NCI-H1092 (cell line): ENCODE data around the gene MRPL58.

ENCODE experiments used
- DNase-seq: peaks from one replicate; lab custom pipeline; 2025; lab: John Stamatoyannopoulos, UW

MRPL58 gene

GRCh38 chr17:75046407-75047289 is 34.2 kb downstream of the MRPL58 start, which contains the start of the genes ATP5PD and KCTD2:
Gene ATP5PD (minus strand): TSS chr17:75046969. CDS start chr17:75042650, 4,319 bp downstream.
Gene KCTD2 (plus strand): TSS chr17:75047225. CDS start chr17:75047251, 26 bp downstream.
- DNase-seq: peak; percentile 95

GRCh38 chr17:75047398-75048098 is 35.1 kb downstream of the MRPL58 start:
- DNase-seq: no peak

- no peak for DNase-seq
Measured at GRCh38 chr17:75048249-75048878, 35.9 kb downstream of the MRPL58 start.

- no peak for DNase-seq
Measured at GRCh38 chr17:75049057-75049456, 36.6 kb downstream of the MRPL58 start.

GRCh38 chr17:75049706-75050105 is 37.2 kb downstream of the MRPL58 start:
- DNase-seq: no peak

GRCh38 chr17:75051941-75052340 is 39.5 kb downstream of the MRPL58 start:
- DNase-seq: no peak

GRCh38 chr17:75059369-75060345 is 47.2 kb downstream of the MRPL58 start:
- DNase-seq: no peak

- no peak for DNase-seq
Measured at GRCh38 chr17:75060434-75061054, 48.1 kb downstream of the MRPL58 start.

- DNase-seq: no peak
Measured at GRCh38 chr17:75061055-75061438, 48.6 kb downstream of the MRPL58 start.

- no peak for DNase-seq
Measured at GRCh38 chr17:75061618-75062017, 49.1 kb downstream of the MRPL58 start.

GRCh38 chr17:75063201-75063600 is 50.7 kb downstream of the MRPL58 start:
- DNase-seq: no peak

GRCh38 chr17:75063626-75064025 is 51.2 kb downstream of the MRPL58 start:
- DNase-seq: no peak

- no peak for DNase-seq
Measured at GRCh38 chr17:75064040-75064439, 51.6 kb downstream of the MRPL58 start.

- DNase-seq: no peak
Measured at GRCh38 chr17:75064460-75064859, 52.0 kb downstream of the MRPL58 start.

- no peak for DNase-seq
Measured at GRCh38 chr17:75064867-75065561, 52.5 kb downstream of the MRPL58 start.

- DNase-seq: no peak
Measured at GRCh38 chr17:75065562-75066151, 53.2 kb downstream of the MRPL58 start.

- no peak for DNase-seq
Measured at GRCh38 chr17:75067856-75068255, 55.4 kb downstream of the MRPL58 start.

GRCh38 chr17:75068750-75069149 is 56.3 kb downstream of the MRPL58 start:
- no peak for DNase-seq

- no peak for DNase-seq
Measured at GRCh38 chr17:75069783-75070182, 57.3 kb downstream of the MRPL58 start.
